GM18909 (cell line): ENCODE results near the gene TBCA.
A peak's percentile ranks its signal among the peaks of the same experiment; 100 is the strongest.

ENCODE experiments used
- ATAC-seq: cut with Tn5 transposase; IDR thresholded peaks from one replicate; pipeline ENCODE4 v1.9.1; 2021; ENCODE audit warnings: mild to moderate bottlenecking; ENCODE audit not compliant: unreplicated experiment, poor library complexity

TBCA gene

DNA sequence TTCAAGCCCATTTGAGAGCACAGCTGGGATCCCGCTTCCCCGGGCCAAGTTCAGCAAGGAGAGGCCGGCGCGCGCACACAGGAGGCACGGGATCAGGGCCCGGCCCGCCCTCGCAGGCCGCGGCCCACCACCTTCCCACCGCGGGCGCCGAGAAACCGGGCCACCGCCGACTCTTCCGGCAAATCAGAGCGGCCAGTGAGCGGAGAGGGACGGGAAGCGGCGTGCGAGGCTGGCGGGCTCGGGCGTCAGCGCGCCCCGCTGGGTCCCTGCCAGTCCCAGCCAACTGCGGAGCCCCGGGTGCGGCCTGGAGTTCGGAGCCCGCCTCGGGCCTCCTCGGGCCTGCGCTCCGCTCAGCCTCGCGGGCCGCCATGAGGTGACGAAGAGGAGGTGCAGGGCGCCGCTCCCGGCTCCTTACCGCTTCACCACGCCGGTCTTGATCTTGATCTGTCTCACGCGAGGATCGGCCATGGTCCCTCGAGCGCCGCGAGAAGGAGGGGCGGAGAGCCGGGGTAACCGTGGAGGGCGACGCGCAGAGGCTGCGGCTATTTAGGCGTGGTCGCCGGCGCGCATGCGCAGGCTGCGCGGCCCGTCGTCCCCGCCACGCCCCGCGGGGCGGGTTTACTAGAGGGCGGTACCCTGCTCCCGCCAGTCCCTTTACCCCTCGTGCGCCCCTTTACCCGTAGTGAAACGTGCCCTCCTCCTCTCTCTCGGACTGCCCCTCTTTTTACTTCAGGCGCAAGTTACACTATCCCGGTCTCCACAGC lies at the start of gene TBCA:
TBCA (minus strand) TSS at position 550 of the 764 bp plus-strand sequence; CDS start at position 468, 82 bp downstream.
- peak; percentile 92 for ATAC-seq

- ATAC-seq: no peak
These were observed 48.8 kb upstream of the TBCA start for GRCh38 chr5:77824981-77825380.

DNA sequence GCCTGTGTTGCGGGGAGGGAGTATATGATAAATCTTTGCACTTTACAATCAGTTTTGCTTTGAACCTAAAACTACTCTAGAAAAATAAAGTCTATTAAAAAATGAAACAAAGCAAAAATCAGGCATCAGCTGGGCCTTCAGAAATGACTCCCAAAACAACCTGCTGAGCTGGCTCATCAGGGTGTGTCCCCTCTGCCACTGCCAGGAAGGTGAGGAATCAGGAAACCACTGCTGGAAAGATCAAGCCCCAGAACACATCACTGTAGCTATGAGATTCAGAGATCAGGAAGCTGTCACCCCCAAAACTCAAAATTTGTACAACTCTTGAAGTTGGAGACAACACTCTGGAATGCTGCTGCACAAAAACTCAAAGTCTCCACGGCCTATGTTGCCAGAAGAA lies 40.5 kb upstream of the TBCA start:
- no peak for ATAC-seq

- ATAC-seq: no peak
These were observed 36.9 kb upstream of the TBCA start for GRCh38 chr5:77812926-77813589.

DNA sequence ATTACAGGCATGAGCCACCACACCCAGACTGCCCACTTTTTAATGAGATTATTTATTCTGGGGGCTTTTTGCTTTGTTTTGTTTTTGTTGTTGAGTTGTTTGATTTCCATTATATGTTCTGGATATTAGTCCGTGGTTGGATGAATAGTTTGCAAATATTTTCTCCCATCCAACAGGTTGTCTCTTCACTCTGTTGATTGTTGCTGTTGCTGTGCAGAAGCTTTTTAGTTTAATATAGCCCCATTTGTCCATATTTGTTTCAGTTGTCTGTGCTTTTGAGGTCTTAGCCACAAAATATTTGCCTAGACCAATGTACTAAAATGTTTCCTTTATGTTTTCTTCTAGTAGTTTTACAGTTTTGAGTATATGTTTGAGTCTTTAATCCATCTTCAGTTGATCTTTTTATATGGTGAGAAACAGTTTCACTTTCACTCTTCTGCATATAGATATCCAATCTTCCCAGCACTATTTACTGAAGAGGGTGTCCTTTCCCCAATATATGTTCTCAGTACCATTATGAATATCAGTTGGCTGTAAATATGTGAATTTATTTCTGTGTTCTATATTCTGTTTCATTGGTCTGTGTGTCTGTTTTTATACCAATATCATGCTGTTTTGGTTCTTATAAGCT lies 30.2 kb upstream of the TBCA start:
- ATAC-seq: no peak

DNA sequence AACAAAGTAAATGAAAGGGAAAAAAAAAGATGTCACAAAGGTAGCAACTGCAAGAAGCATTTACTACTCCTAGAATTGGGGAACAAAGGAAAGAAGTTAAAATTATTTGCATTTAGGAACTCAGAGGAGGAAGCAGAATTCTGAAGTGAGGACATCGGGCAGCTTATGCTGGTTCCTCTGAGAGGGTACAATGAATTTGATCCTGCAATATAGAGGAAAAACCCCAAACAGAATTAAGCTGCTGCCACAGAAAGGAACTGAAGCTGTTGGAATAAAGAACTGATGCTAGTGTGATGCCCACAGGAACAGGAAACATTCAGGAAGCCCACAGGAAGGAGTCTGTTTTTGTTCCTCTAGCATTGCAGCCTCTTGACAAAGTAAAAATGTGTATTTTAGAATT lies 22.3 kb upstream of the TBCA start:
- ATAC-seq: no peak

GRCh38 chr5:77797136-77797535 lies 21.0 kb upstream of the TBCA start:
- ATAC-seq: no peak

DNA sequence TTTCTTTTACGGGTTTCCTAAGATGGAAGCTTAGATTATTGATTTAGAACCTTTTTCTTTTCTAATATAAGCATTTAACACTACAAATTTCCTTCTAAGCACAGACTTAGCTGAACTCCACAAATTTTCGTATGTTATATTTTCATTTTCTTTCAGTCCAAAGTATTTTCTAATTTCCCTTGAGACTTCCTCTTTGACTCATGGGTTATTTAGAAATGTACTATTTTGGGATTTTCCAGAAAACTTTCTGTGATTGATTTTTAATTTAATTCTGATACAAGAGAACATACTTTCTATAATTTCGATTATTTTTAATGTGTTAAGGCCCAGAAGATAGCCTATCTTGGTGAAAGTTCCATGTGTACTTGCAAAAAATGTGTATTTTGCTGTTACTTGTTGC lies 19.7 kb upstream of the TBCA start:
- no peak for ATAC-seq

DNA sequence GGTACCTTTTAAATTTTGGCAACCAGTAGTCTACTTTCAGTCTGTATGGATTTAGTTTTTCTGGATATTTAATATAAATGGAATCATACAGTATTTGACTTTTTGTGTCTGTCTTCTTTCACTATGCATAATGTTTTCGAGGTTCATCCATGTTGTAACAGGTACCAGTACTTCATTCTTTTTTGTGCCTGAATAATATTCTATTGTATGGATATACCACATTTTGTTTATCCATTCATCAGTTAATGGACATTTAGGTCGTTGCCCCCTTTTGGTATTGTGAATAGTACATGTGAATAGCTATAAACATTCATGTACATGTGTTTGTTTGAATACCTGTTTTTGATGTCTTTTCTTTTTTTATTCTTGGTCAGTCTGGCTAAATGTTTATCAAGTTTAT lies 19.1 kb upstream of the TBCA start:
- no peak for ATAC-seq

GRCh38 chr5:77791926-77792325 lies 15.8 kb upstream of the TBCA start:
- ATAC-seq: no peak

DNA sequence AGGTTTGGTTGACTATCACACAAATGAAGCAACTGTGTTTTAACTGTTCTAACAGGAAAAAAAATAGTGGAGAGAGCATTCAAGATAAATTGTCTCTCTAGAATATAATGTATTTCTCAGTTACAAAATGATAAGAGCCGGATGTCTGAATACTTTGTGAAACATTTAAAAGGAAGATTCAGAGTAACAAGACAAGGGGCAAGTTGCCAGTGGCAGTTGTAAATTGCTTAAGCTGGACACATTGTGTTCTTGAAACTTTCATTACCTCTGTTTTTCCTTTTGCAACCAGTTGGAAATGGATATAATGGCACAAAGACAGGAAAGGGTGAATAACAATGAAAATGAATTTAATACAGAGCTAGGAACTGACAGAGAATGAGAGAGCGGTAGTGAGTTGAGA lies 15.2 kb upstream of the TBCA start:
- no peak for ATAC-seq

GRCh38 chr5:77785229-77785628 lies 9.1 kb upstream of the TBCA start:
- no peak for ATAC-seq

GRCh38 chr5:77784735-77785134 lies 8.6 kb upstream of the TBCA start:
- no peak for ATAC-seq

- ATAC-seq: no peak
These were observed 4.9 kb upstream of the TBCA start for GRCh38 chr5:77781076-77781475.

GRCh38 chr5:77778881-77779438 lies 2.8 kb upstream of the TBCA start:
- no peak for ATAC-seq

DNA sequence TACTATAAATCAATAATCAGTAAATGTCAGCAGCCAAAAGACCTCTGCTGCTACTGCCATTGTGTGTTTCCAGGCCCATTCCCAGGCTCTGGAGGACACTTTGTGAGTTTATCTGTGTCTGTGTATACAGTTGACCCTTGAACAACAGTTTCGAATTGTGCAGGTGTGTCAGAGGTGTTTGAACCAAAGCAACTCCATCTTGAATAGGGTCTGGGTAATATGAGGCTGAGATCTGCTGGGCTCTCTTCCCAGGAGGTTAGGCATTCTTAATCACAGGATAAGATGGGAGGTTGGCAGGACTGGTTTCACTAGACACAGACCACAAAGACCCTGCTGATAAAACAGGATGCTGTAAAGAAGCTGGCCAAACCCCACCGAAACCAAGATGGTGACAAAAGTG lies 2.3 kb upstream of the TBCA start:
- no peak for ATAC-seq

- ATAC-seq: no peak
These were observed 1.8 kb upstream of the TBCA start for GRCh38 chr5:77777911-77778310.

GRCh38 chr5:77777281-77777892 lies 1.2 kb upstream of the TBCA start:
- ATAC-seq: no peak

DNA sequence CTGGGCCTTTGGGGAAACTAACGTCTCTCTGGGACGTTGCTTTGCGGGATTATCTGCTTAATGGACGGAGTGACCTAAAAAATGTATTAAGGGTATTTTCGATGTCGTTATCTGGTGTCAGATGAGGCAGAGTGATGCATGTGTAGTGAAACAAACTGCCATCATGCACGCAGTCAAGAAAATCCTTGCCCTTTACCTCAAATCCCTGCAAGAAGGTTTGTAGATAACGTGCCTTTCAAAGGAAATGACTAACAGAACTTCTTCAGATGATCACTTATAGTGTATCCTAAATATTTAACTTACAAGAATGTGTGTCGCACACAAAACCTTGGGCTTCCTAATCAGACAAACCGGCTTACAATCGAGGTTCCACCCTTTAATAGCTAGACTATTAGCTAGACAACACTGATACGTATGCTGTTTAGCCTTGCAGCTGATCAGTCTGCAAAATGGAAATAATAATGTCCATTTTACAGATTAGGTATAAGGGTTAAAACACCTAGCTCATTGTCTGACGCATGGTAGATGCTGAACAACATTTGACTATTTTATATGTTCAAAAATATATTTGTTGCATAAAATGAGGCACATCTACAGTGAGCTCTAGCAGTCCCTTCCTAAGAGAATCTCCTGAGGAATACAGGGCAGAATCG lies 541 bp upstream of the TBCA start:
- peak; percentile 6 for ATAC-seq
